H9 (cell line): ENCODE data around the gene GPR180. TPM values are rescaled to one million over a fixed set of nuclear protein-coding genes. Genes with fewer than 3 reads are reported as not detected.

Experiments used
- DNase-seq: peaks from one replicate; pipeline ENCODE4 v3.0.0-alpha.2; 2017
- H2AFZ ChIP-seq: one replicate; pipeline ENCODE4 v1.6.1; 2013; ENCODE audit warnings: mild to moderate bottlenecking, low read length, control low read depth, moderate library complexity
- H2AK5ac ChIP-seq: 2 replicates; pipeline ENCODE4 v1.6.1; 2013; ENCODE audit warnings: low read length, control low read depth, mixed read lengths; ENCODE audit not compliant: insufficient read length
- H2BK120ac ChIP-seq: one replicate; pipeline ENCODE4 v1.6.1; 2013; ENCODE audit warnings: low read depth, mild to moderate bottlenecking, low read length, control low read depth, inconsistent platforms; ENCODE audit not compliant: poor library complexity, severe bottlenecking
- H2BK12ac ChIP-seq: 2 replicates; pipeline ENCODE4 v1.6.1; 2013; ENCODE audit warnings: low read length, control low read depth, mixed read lengths, low read depth; ENCODE audit not compliant: insufficient read length
- H2BK15ac ChIP-seq: 2 replicates; pipeline ENCODE4 v1.6.1; 2013; ENCODE audit warnings: low read depth, low read length, control low read depth
- H2BK20ac ChIP-seq: one replicate; pipeline ENCODE4 v1.6.1; 2013; ENCODE audit warnings: low read depth, mild to moderate bottlenecking, low read length, control low read depth, inconsistent platforms; ENCODE audit not compliant: poor library complexity, severe bottlenecking
- H2BK5ac ChIP-seq: 2 replicates; pipeline ENCODE4 v1.6.1; 2013; ENCODE audit warnings: low read length, control low read depth, mixed read lengths; ENCODE audit not compliant: insufficient read length
- H3K14ac ChIP-seq: 2 replicates; pipeline ENCODE4 v1.6.1; 2013; ENCODE audit warnings: low read length, control low read depth; ENCODE audit not compliant: insufficient read depth
- H3K18ac ChIP-seq: 2 replicates; pipeline ENCODE4 v1.6.1; 2013; ENCODE audit warnings: low read depth, mild to moderate bottlenecking, mixed read lengths, low read length, control low read depth; ENCODE audit not compliant: insufficient read length
- H3K23ac ChIP-seq: 2 replicates; pipeline ENCODE4 v1.6.1; 2013; ENCODE audit warnings: low read length, control low read depth, mixed read lengths, low read depth; ENCODE audit not compliant: insufficient read length
- H3K23me2 ChIP-seq: 2 replicates; pipeline ENCODE4 v1.6.1; 2013; ENCODE audit warnings: low read depth, mild to moderate bottlenecking, mixed read lengths, low read length, control low read depth; ENCODE audit not compliant: insufficient read length, poor library complexity, severe bottlenecking
- H3K27ac ChIP-seq: 2 replicates; pipeline ENCODE4 v1.5.1; 2013; ENCODE audit warnings: low read length, control low read depth, mixed read lengths, low read depth; ENCODE audit not compliant: insufficient read length
- H3K27me3 ChIP-seq: 2 replicates; pipeline ENCODE4 v1.6.1; 2013; ENCODE audit warnings: low read length, control low read depth, inconsistent platforms; ENCODE audit not compliant: insufficient read depth
- H3K4ac ChIP-seq: 2 replicates; pipeline ENCODE4 v1.6.1; 2013; ENCODE audit warnings: low read depth, mild to moderate bottlenecking, control low read depth, inconsistent platforms, low read length, moderate library complexity
- H3K4me1 ChIP-seq: 2 replicates; pipeline ENCODE4 v1.6.1; 2013; ENCODE audit warnings: low read length, control low read depth, inconsistent platforms; ENCODE audit not compliant: insufficient read depth
- H3K4me2 ChIP-seq: 2 replicates; pipeline ENCODE4 v1.6.1; 2013; ENCODE audit warnings: low read length, control low read depth, mixed read lengths; ENCODE audit not compliant: insufficient read length, insufficient read depth
- H3K56ac ChIP-seq: 2 replicates; pipeline ENCODE4 v1.6.1; 2013; ENCODE audit warnings: low read depth, mild to moderate bottlenecking, mixed read lengths, low read length, control low read depth; ENCODE audit not compliant: insufficient read length
- H3K79me1 ChIP-seq: 2 replicates; pipeline ENCODE4 v1.6.1; 2013; ENCODE audit warnings: low read depth, mild to moderate bottlenecking, moderate library complexity, low read length, control low read depth, inconsistent platforms; ENCODE audit not compliant: insufficient read depth, poor library complexity, severe bottlenecking
- H3K79me2 ChIP-seq: 2 replicates; pipeline ENCODE4 v1.6.1; 2013; ENCODE audit warnings: low read length, control low read depth, inconsistent platforms; ENCODE audit not compliant: insufficient read depth
- H3K9ac ChIP-seq: 2 replicates; pipeline ENCODE4 v1.6.1; 2013; ENCODE audit warnings: low read length, control low read depth, mixed read lengths; ENCODE audit not compliant: insufficient read length; ENCODE audit errors: extremely low read depth
- H3K9me3 ChIP-seq: one replicate; pipeline ENCODE4 v1.6.1; 2013; ENCODE audit warnings: low read depth, low read length, inconsistent platforms; ENCODE audit not compliant: control insufficient read depth
- H3T11ph ChIP-seq: one replicate; pipeline ENCODE4 v1.6.1; 2013; ENCODE audit warnings: mild to moderate bottlenecking, low read length, control low read depth, inconsistent platforms
- H4K20me1 ChIP-seq: one replicate; pipeline ENCODE4 v1.6.1; 2013; ENCODE audit not compliant: control insufficient read depth, insufficient read length, insufficient read depth
- H4K5ac ChIP-seq: 2 replicates; pipeline ENCODE4 v1.6.1; 2013; ENCODE audit warnings: low read depth, mild to moderate bottlenecking, mixed read lengths, low read length, control low read depth; ENCODE audit not compliant: insufficient read length
- H4K8ac ChIP-seq: replicated peaks from 2 replicates; pipeline ENCODE4 v1.6.1; 2013; ENCODE audit warnings: low read length, control low read depth, mixed read lengths, low read depth; ENCODE audit not compliant: insufficient read length
- H4K91ac ChIP-seq: 2 replicates; pipeline ENCODE4 v1.6.1; 2013; ENCODE audit warnings: low read depth, mild to moderate bottlenecking, moderate library complexity, mixed read lengths, low read length, control low read depth; ENCODE audit not compliant: insufficient read length
- H3K27ac Mint-ChIP-seq, 3 experiments: 2 replicates in 2 of 3; 3 replicates in 1 of 3; pipeline ENCODE4 v1.8.0; 2020 to 2021; ENCODE audit warnings: mixed read lengths in 3 of 3, mild to moderate bottlenecking in 1 of 3, moderate library complexity in 1 of 3
- H3K27me3 Mint-ChIP-seq: 2 replicates; pipeline ENCODE4 v1.8.0; 2021; ENCODE audit warnings: low read depth, mild to moderate bottlenecking, moderate library complexity, mixed read lengths
- H3K36me3 Mint-ChIP-seq, 3 experiments: 2 replicates in 2 of 3; 3 replicates in 1 of 3; pipeline ENCODE4 v1.8.0; 2020 to 2021; ENCODE audit warnings: low read depth in 3 of 3, mixed read lengths in 3 of 3; ENCODE audit not compliant: insufficient read depth in 1 of 3
- H3K4me1 Mint-ChIP-seq, 2 experiments: 2 replicates each; pipeline ENCODE4 v1.8.0; 2020; ENCODE audit warnings: mixed read lengths in 2 of 2
- H3K4me3 Mint-ChIP-seq, 2 experiments: 2 replicates in 1 of 2; 3 replicates in 1 of 2; pipeline ENCODE4 v1.8.0; 2020 to 2021; ENCODE audit warnings: mild to moderate bottlenecking in 2 of 2, mixed read lengths in 2 of 2, moderate library complexity in 1 of 2
- H3K9me3 Mint-ChIP-seq, 2 experiments: 2 replicates in 1 of 2; 3 replicates in 1 of 2; pipeline ENCODE4 v1.8.0; 2020; ENCODE audit warnings: mild to moderate bottlenecking in 2 of 2, mixed read lengths in 2 of 2, moderate library complexity in 1 of 2
- whole genome bisulfite sequencing: extraction: QIAGEN DNeasy Blood & Tissue Kit; methylation state at CpG from one replicate; pipeline ENCODE4 v1.1.7; 2013; ENCODE audit warnings: missing lambda C conversion rate, low lambda C conversion rate, mixed read lengths; ENCODE audit not compliant: insufficient read length; ENCODE audit errors: extremely low coverage; 5-methylcytosine and 5-hydroxymethylcytosine counted together
- total RNA-seq: library from RNA; stranded (reverse); gene quantifications from 2 replicates; pipeline ENCODE4 v1.2.1, GENCODE V29; 2021
- TF ChIP-seq, protein P1 (sequence below): fragments of 200-600 bp; sonication (generic); conservative IDR thresholded peaks from 3 replicates; pipeline ENCODE4 v1.8.0; 2021; ENCODE audit warnings: antibody characterized with exemption, mild to moderate bottlenecking

GPR180 gene
- total RNA-seq, 1 experiment from 2014 or later = 5.1 TPM

DNA sequence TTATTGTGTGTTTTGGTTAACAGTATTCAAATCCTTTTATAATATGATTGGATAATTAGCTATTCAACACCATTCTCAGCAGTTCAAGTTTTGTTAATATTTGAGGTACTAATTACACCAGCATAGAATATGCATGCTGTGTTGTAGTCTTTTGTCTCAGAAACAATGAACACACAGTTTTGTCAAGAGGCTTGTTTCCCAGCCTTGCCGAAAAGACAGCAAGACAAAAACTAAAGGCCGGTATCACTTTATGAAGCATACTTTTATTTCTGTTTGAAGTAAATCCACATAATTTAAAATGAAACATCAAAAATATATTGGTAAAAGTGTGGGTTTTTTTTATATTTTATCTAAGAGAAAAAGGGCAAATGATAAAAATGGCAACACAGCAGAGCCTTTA, 7.5 kb downstream of the GPR180 start:
- Histone ChIP-seq H3K4me2 (no peak overlapping the region), H3K18ac (no peak overlapping the region), H2BK120ac (no peak overlapping the region), H2BK12ac (no peak overlapping the region), H3K79me1 (no peaks in the 10 kb centered on the region), H3K9me3 (no peaks in the 10 kb centered on the region), H4K20me1 (no peaks in the 10 kb centered on the region), H2AK5ac (no peak overlapping the region), H3K27ac (no peak overlapping the region), H2BK5ac (no peak overlapping the region), H3K79me2 (no peaks in the 10 kb centered on the region), H2AFZ (no peak overlapping the region), H4K8ac (no peak overlapping the region), H3K23me2 (no peaks in the 10 kb centered on the region), H3K27me3 (no peaks in the 10 kb centered on the region), H3K23ac (no peak overlapping the region), H3K56ac (no peak overlapping the region), H3K4me1 (no peaks in the 10 kb centered on the region), H4K5ac (no peak overlapping the region), H3K14ac (no peak overlapping the region), H3K9ac (no peak overlapping the region), H3T11ph (no peak overlapping the region), H3K4ac (no peak overlapping the region), H2BK15ac (no peak overlapping the region), H2BK20ac (no peak overlapping the region), H4K91ac (no peak overlapping the region)
- no peaks in the 10 kb centered on the region for H3K27me3 Mint-ChIP-seq
- no peaks in the 10 kb centered on the region for H3K9me3 Mint-ChIP-seq
- H3K4me1 Mint-ChIP-seq = peaks cover 2 to 3% of the 10 kb centered on the region in 2 experiments; a peak in 2 of 4 replicates
- no peak overlapping the region for H3K4me3 Mint-ChIP-seq
- TF ChIP-seq, protein P1, sequence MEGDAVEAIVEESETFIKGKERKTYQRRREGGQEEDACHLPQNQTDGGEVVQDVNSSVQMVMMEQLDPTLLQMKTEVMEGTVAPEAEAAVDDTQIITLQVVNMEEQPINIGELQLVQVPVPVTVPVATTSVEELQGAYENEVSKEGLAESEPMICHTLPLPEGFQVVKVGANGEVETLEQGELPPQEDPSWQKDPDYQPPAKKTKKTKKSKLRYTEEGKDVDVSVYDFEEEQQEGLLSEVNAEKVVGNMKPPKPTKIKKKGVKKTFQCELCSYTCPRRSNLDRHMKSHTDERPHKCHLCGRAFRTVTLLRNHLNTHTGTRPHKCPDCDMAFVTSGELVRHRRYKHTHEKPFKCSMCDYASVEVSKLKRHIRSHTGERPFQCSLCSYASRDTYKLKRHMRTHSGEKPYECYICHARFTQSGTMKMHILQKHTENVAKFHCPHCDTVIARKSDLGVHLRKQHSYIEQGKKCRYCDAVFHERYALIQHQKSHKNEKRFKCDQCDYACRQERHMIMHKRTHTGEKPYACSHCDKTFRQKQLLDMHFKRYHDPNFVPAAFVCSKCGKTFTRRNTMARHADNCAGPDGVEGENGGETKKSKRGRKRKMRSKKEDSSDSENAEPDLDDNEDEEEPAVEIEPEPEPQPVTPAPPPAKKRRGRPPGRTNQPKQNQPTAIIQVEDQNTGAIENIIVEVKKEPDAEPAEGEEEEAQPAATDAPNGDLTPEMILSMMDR = no peak
- no peak for DNase-seq
- peaks cover 15 to 49% (median 45%) of the 10 kb centered on the region in 3 experiments; a peak in 6 of 7 replicates for H3K36me3 Mint-ChIP-seq
- no peak overlapping the region for H3K27ac Mint-ChIP-seq
- WGBS = no CpG with 5 or more reads among the region's 2 CpGs
